IPS-20b (cell line): Measurements from ENCODE around the gene ST3GAL2.

Experiments used
- H3K27ac ChIP-seq: one replicate; pipeline ENCODE4 v1.5.1; 2013; ENCODE audit warnings: low read length
- H3K27me3 ChIP-seq: 2 replicates; pipeline ENCODE4 v1.6.1; 2013; ENCODE audit warnings: mild to moderate bottlenecking, low read length, inconsistent platforms; ENCODE audit not compliant: insufficient read depth
- H3K36me3 ChIP-seq: 2 replicates; pipeline ENCODE4 v1.6.1; 2013; ENCODE audit warnings: low read depth, mild to moderate bottlenecking, inconsistent platforms, low read length, moderate library complexity; ENCODE audit not compliant: insufficient read depth
- H3K4me1 ChIP-seq: 2 replicates; pipeline ENCODE4 v1.6.1; 2013; ENCODE audit warnings: mild to moderate bottlenecking, control low read depth, inconsistent platforms, low read length, moderate library complexity; ENCODE audit not compliant: insufficient read depth
- H3K4me3 ChIP-seq: 2 replicates; pipeline ENCODE4 v1.5.1; 2013; ENCODE audit warnings: mild to moderate bottlenecking, low read length, inconsistent platforms
- H3K9ac ChIP-seq: 2 replicates; pipeline ENCODE4 v1.6.1; 2013; ENCODE audit warnings: low read depth, mild to moderate bottlenecking, inconsistent platforms, low read length, moderate library complexity
- H3K9me3 ChIP-seq: 2 replicates; pipeline ENCODE4 v1.6.1; 2013; ENCODE audit warnings: mild to moderate bottlenecking, low read depth, low read length, inconsistent platforms; ENCODE audit not compliant: insufficient read depth

The ST3GAL2 gene

GRCh38 chr16:70444249-70445063 is 5.6 kb upstream of the ST3GAL2 start:
- H3K36me3 ChIP-seq, result no peaks in the 10 kb centered on the region
- no peak overlapping the region for H3K27ac ChIP-seq
- no peak overlapping the region for H3K4me3 ChIP-seq
- H3K4me1 ChIP-seq, result peaks cover 3% of the 10 kb centered on the region; the same call in 1 of the 2 replicates
- H3K9ac ChIP-seq, result no peak overlapping the region
- no peaks in the 10 kb centered on the region for H3K9me3 ChIP-seq
- no peaks in the 10 kb centered on the region for H3K27me3 ChIP-seq

- Histone ChIP-seq H3K4me3 (no peak overlapping the region), H3K27me3 (no peaks in the 10 kb centered on the region), H3K9ac (no peak overlapping the region), H3K27ac (no peak overlapping the region), H3K4me1 (peaks cover 11% of the 10 kb centered on the region; the same call in 1 of the 2 replicates), H3K36me3 (no peaks in the 10 kb centered on the region), H3K9me3 (no peaks in the 10 kb centered on the region)
Observed at GRCh38 chr16:70442344-70442743, 3.4 kb upstream of the ST3GAL2 start.

- Histone ChIP-seq H3K9me3 (no peaks in the 10 kb centered on the region), H3K36me3 (no peaks in the 10 kb centered on the region), H3K4me3 (no peak overlapping the region), H3K27ac (no peak overlapping the region), H3K9ac (no peak overlapping the region), H3K4me1 (peaks cover 20% of the 10 kb centered on the region; the same call in 1 of the 2 replicates), H3K27me3 (no peaks in the 10 kb centered on the region)
Observed at GRCh38 chr16:70441406-70441990, 2.6 kb upstream of the ST3GAL2 start.

- no peaks in the 10 kb centered on the region for H3K27me3 ChIP-seq
- no peaks in the 10 kb centered on the region for H3K9me3 ChIP-seq
- H3K27ac ChIP-seq, result no peak overlapping the region
- H3K4me3 ChIP-seq, result peak overlapping the region; percentile 87; the same call in 1 of the 2 replicates
- peak overlapping the region; percentile 87; the same call in 1 of the 2 replicates for H3K9ac ChIP-seq
- no peaks in the 10 kb centered on the region for H3K36me3 ChIP-seq
- peaks cover 21% of the 10 kb centered on the region; the same call in 1 of the 2 replicates for H3K4me1 ChIP-seq
Observed at GRCh38 chr16:70440009-70440692, 1.3 kb upstream of the ST3GAL2 start.

GRCh38 chr16:70438585-70438968 is 323 bp downstream of the ST3GAL2 start:
- Histone ChIP-seq H3K4me1 (peaks cover 25% of the 10 kb centered on the region; the same call in 1 of the 2 replicates), H3K27ac (no peak overlapping the region), H3K9me3 (no peaks in the 10 kb centered on the region), H3K9ac (peak overlapping the region; percentile 72; the same call in 1 of the 2 replicates), H3K27me3 (no peaks in the 10 kb centered on the region), H3K4me3 (peak overlapping the region; percentile 85), H3K36me3 (peaks cover 9% of the 10 kb centered on the region; the same call in 1 of the 2 replicates)

- Histone ChIP-seq H3K4me3 (peak overlapping the region; percentile 85), H3K27me3 (no peaks in the 10 kb centered on the region), H3K9me3 (no peaks in the 10 kb centered on the region), H3K9ac (peak overlapping the region; percentile 72; the same call in 1 of the 2 replicates), H3K27ac (no peak overlapping the region), H3K36me3 (peaks cover 9% of the 10 kb centered on the region; the same call in 1 of the 2 replicates), H3K4me1 (peaks cover 28% of the 10 kb centered on the region)
Observed at GRCh38 chr16:70437582-70438557, 1.0 kb downstream of the ST3GAL2 start.

- no peaks in the 10 kb centered on the region for H3K9me3 ChIP-seq
- peaks cover 9% of the 10 kb centered on the region; the same call in 1 of the 2 replicates for H3K36me3 ChIP-seq
- H3K9ac ChIP-seq, result peak overlapping the region; percentile 72; the same call in 1 of the 2 replicates
- peaks cover 34% of the 10 kb centered on the region for H3K4me1 ChIP-seq
- H3K4me3 ChIP-seq, result peak overlapping the region; percentile 85
- H3K27me3 ChIP-seq, result no peaks in the 10 kb centered on the region
- H3K27ac ChIP-seq, result peak overlapping the region; percentile 11
Observed at GRCh38 chr16:70437017-70437581, 1.8 kb downstream of the ST3GAL2 start.

GRCh38 chr16:70434484-70435260 is 4.2 kb downstream of the ST3GAL2 start:
- Histone ChIP-seq H3K9me3 (no peaks in the 10 kb centered on the region), H3K36me3 (peaks cover 9% of the 10 kb centered on the region; the same call in 1 of the 2 replicates), H3K9ac (no peak overlapping the region), H3K27ac (no peak overlapping the region), H3K4me3 (no peak overlapping the region), H3K27me3 (no peaks in the 10 kb centered on the region), H3K4me1 (peaks cover 45% of the 10 kb centered on the region)

- H3K36me3 ChIP-seq, result peaks cover 9% of the 10 kb centered on the region; the same call in 1 of the 2 replicates
- H3K9ac ChIP-seq, result no peak overlapping the region
- no peaks in the 10 kb centered on the region for H3K9me3 ChIP-seq
- peaks cover 51% of the 10 kb centered on the region for H3K4me1 ChIP-seq
- no peak overlapping the region for H3K4me3 ChIP-seq
- no peaks in the 10 kb centered on the region for H3K27me3 ChIP-seq
- H3K27ac ChIP-seq, result no peak overlapping the region
Observed at GRCh38 chr16:70433458-70434103, 5.3 kb downstream of the ST3GAL2 start.
